Measurements from ENCODE around the gene BRWD1.

- no peak for TF ChIP-seq FOXK2 (IDR thresholded peaks at IDR 0.05)
- TF ChIP-seq SP1 (IDR thresholded peaks at IDR 0.05), result no peak
- TF ChIP-seq ELF4 (IDR thresholded peaks at IDR 0.05), result no peak
- no peak for TF ChIP-seq BHLHE40 (IDR thresholded peaks at IDR 0.05; ENCODE audit: borderline replicate concordance)
- TF ChIP-seq NFRKB (IDR thresholded peaks at IDR 0.05), result no peak
- no peak for TF ChIP-seq FOXA1 (IDR thresholded peaks at IDR 0.05)
- TF ChIP-seq PKNOX1 (IDR thresholded peaks at IDR 0.05), result no peak
- no peak for TF ChIP-seq CTBP1 (IDR thresholded peaks at IDR 0.05; ENCODE audit: borderline replicate concordance)
- no peak for TF ChIP-seq ARNT (IDR thresholded peaks at IDR 0.05)
- TF ChIP-seq FOXM1 (IDR thresholded peaks at IDR 0.05; ENCODE audit: borderline replicate concordance), result no peak
- TF ChIP-seq SUZ12 (IDR thresholded peaks at IDR 0.05), result no peak
- TF ChIP-seq TARDBP (IDR thresholded peaks at IDR 0.05), result no peak
- no peak for TF ChIP-seq LEF1 (IDR thresholded peaks at IDR 0.05; ENCODE audit: borderline replicate concordance)
- no peak for TF ChIP-seq HDGF (IDR thresholded peaks at IDR 0.05; ENCODE audit: borderline replicate concordance)
Measured at GRCh38 chr21:39173716-39174680, 139.4 kb downstream of the BRWD1 start.

Data from HEK293T (cell line).